ENCODE results near the gene KLK8.

KLK8 gene

DNA sequence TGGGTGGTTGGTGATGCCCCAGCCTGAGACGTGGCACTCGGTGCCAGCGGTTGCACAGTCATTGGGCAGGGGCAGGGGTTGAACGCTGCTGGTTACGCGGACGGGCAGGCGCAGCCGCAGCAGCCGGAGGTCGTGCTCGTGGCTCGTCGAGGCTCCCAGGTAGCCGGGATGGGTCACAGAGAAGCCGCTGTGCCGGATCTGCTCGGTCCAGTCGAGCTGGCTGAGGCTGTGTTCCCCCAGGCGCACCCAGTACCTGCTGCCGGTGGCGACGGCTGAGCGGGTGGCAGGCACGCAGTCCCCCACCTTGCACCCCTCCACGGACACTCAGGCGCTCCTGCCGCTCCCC, 30.4 kb upstream of the KLK8 start:
- CTCF ChIA-PET = no interaction called here
- H3K9me3 ChIP-seq (ENCODE audit: control extremely low read depth in 1 of 5, control insufficient read depth in 4 of 5, insufficient read depth in 2 of 5, low read depth in 1 of 5, low read length in 4 of 5) = no peaks in the 10 kb centered on the region
- DNase-seq = no peak
- no peak overlapping the region for H3K4me3 ChIP-seq (ENCODE audit: control insufficient read depth in 1 of 7, extremely low read depth in 1 of 7, insufficient read depth in 4 of 7, low read depth in 2 of 7, low read length in 6 of 7)
- no peaks in the 10 kb centered on the region for H3K4me1 ChIP-seq (ENCODE audit: control extremely low read depth in 1 of 4, control insufficient read depth in 4 of 4, insufficient read depth in 4 of 4, low read length in 3 of 4)
- no peaks in the 10 kb centered on the region for H3K36me3 ChIP-seq (ENCODE audit: control insufficient read depth in 4 of 4, insufficient read depth in 4 of 4, low read length in 3 of 4)
- WGBS (ENCODE audit: insufficient coverage) = 96% methylated on average over 23 of the region's 28 CpGs
- POLR2A ChIA-PET = no interaction called here
- no peak overlapping the region for H3K27ac ChIP-seq (ENCODE audit: insufficient read depth in 1 of 2, low read depth in 1 of 2, low read length in 2 of 2, poor library complexity in 1 of 2, severe bottlenecking in 2 of 2)
- H3K27me3 ChIP-seq (replicated peaks in 2 of 5; ENCODE audit: control insufficient read depth in 4 of 5, insufficient read depth in 5 of 5, low read length in 4 of 5) = peaks cover 0 to 43% (median 4%) of the 10 kb centered on the region in 5 experiments

DNA sequence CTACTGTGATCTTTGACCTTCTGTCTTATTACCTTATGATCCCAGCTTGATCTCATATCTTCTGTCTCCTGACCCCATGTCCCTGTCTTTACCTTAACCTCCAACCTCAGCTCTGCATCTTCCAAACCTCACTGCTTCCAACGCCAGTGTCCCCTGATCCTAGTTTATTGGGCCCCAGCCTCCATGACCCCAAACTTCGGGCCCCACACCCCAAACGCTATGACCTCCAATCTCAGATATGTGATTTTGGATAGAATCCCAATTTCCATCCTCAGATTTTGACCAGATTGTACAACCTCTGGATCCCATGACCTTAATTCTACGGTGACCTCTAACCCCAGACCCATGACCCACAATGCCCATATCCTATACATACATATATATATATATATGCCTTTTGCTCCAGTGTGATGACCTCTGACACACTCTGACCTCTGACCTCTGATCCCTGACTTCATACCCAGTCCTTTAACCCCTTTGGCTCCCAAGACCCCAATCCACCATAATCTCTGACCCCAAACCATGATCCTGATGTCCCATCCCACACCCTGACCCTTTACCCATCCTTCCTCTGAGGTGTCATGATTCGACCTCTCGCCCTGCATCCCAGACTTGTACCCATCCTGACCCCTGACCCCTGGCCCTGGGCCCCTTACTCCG, 29.9 kb upstream of the KLK8 start:
- Histone ChIP-seq H3K4me1 (ENCODE audit: control extremely low read depth in 1 of 4, control insufficient read depth in 4 of 4, insufficient read depth in 4 of 4, low read length in 3 of 4) (no peaks in the 10 kb centered on the region), H3K4me3 (ENCODE audit: control insufficient read depth in 1 of 7, extremely low read depth in 1 of 7, insufficient read depth in 4 of 7, low read depth in 2 of 7, low read length in 6 of 7) (no peak overlapping the region), H3K27ac (ENCODE audit: insufficient read depth in 1 of 2, low read depth in 1 of 2, low read length in 2 of 2, poor library complexity in 1 of 2, severe bottlenecking in 2 of 2) (no peak overlapping the region), H3K36me3 (ENCODE audit: control insufficient read depth in 4 of 4, insufficient read depth in 4 of 4, low read length in 3 of 4) (no peaks in the 10 kb centered on the region), H3K9me3 (ENCODE audit: control extremely low read depth in 1 of 5, control insufficient read depth in 4 of 5, insufficient read depth in 2 of 5, low read depth in 1 of 5, low read length in 4 of 5) (no peaks in the 10 kb centered on the region), H3K27me3 (replicated peaks in 2 of 5; ENCODE audit: control insufficient read depth in 4 of 5, insufficient read depth in 5 of 5, low read length in 4 of 5) (peaks cover 0 to 46% (median 4%) of the 10 kb centered on the region in 5 experiments)
- ChIA-PET POLR2A (no interaction called here), CTCF (no interaction called here)
- 100% methylated on average over 4 of the region's 7 CpGs for WGBS (ENCODE audit: insufficient coverage)
- no peak for DNase-seq

DNA sequence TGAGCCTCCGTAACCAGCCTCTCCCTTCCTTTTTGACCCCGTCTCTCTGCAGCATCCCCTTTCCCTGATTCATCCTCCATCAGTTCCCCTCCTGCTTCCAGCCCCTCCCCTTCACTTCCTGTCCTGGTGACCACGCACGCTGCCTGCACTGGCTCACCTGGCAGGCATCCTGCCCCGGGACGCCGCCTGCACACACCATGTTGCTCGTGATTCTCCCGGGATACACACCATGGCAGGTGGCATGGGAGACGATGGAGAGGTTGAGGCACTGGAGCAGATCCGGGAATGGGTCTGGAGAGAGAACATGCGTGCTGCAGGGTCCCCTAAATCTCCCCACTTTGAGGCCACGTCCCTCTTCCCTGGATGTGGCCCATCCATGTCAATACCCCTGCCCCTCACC, 29.2 kb upstream of the KLK8 start:
- CTCF ChIA-PET = no interaction called here
- H3K27ac ChIP-seq (ENCODE audit: insufficient read depth in 1 of 2, low read depth in 1 of 2, low read length in 2 of 2, poor library complexity in 1 of 2, severe bottlenecking in 2 of 2) = no peak overlapping the region
- no peaks in the 10 kb centered on the region for H3K9me3 ChIP-seq (ENCODE audit: control extremely low read depth in 1 of 5, control insufficient read depth in 4 of 5, insufficient read depth in 2 of 5, low read depth in 1 of 5, low read length in 4 of 5)
- H3K27me3 ChIP-seq (replicated peaks in 2 of 5; ENCODE audit: control insufficient read depth in 4 of 5, insufficient read depth in 5 of 5, low read length in 4 of 5) = peaks cover 0 to 53% (median 4%) of the 10 kb centered on the region in 5 experiments
- no peaks in the 10 kb centered on the region for H3K36me3 ChIP-seq (ENCODE audit: control insufficient read depth in 4 of 4, insufficient read depth in 4 of 4, low read length in 3 of 4)
- no peaks in the 10 kb centered on the region for H3K4me1 ChIP-seq (ENCODE audit: control extremely low read depth in 1 of 4, control insufficient read depth in 4 of 4, insufficient read depth in 4 of 4, low read length in 3 of 4)
- no peak for DNase-seq
- POLR2A ChIA-PET = no interaction called here
- 87% methylated on average over 10 of the region's 13 CpGs for WGBS (ENCODE audit: insufficient coverage)
- H3K4me3 ChIP-seq (ENCODE audit: control insufficient read depth in 1 of 7, extremely low read depth in 1 of 7, insufficient read depth in 4 of 7, low read depth in 2 of 7, low read length in 6 of 7) = no peak overlapping the region

DNA sequence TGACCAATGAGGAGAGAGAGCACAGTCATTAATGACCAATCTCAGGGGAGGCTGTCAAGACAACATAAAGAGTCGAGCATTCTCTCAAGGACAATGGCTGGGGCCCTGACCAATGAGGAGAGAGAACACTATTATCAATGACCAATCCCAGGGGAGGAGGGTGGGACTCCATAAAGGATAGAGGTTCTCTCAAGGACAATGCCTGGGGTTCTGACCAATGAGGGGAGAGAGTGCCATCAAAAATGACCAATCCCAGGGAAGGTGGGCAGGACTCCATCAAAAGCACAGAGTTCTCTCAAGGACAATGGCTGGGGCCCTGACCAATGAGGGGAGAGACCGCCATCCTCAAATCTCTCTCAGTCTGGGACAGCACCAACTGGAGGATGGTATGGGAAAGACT, 28.3 kb upstream of the KLK8 start:
- Histone ChIP-seq H3K27ac (ENCODE audit: insufficient read depth in 1 of 2, low read depth in 1 of 2, low read length in 2 of 2, poor library complexity in 1 of 2, severe bottlenecking in 2 of 2) (no peak overlapping the region), H3K4me3 (ENCODE audit: control insufficient read depth in 1 of 7, extremely low read depth in 1 of 7, insufficient read depth in 4 of 7, low read depth in 2 of 7, low read length in 6 of 7) (no peak overlapping the region), H3K4me1 (ENCODE audit: control extremely low read depth in 1 of 4, control insufficient read depth in 4 of 4, insufficient read depth in 4 of 4, low read length in 3 of 4) (no peaks in the 10 kb centered on the region), H3K27me3 (replicated peaks in 2 of 5; ENCODE audit: control insufficient read depth in 4 of 5, insufficient read depth in 5 of 5, low read length in 4 of 5) (peaks cover 0 to 56% (median 5%) of the 10 kb centered on the region in 5 experiments), H3K9me3 (ENCODE audit: control extremely low read depth in 1 of 5, control insufficient read depth in 4 of 5, insufficient read depth in 2 of 5, low read depth in 1 of 5, low read length in 4 of 5) (no peaks in the 10 kb centered on the region), H3K36me3 (ENCODE audit: control insufficient read depth in 4 of 4, insufficient read depth in 4 of 4, low read length in 3 of 4) (no peaks in the 10 kb centered on the region)
- no peak for DNase-seq
- 91% methylated on average over 2 of the region's 2 CpGs for WGBS (ENCODE audit: insufficient coverage)
- ChIA-PET CTCF (no interaction called here), POLR2A (no interaction called here)

DNA sequence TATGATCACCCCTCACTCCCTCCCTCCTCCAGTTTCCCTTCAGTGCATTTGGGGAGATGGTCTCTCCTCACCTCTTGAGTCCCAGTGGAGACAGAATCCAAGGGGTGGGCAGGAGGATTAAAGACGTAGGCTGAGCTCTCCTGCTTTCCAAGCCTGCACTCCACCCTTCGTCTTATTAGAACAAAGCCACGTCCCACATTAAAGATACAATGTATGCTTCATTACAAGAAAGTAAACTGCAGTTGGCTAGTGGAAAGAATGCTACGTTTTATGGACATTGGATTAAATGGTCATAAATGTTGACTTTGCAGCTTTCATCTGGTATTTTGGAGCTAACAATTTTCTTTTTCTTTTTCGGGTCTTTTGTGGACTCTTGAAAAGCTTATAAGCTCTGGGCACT, 26.5 kb upstream of the KLK8 start:
- Histone ChIP-seq H3K4me1 (ENCODE audit: control extremely low read depth in 1 of 4, control insufficient read depth in 4 of 4, insufficient read depth in 4 of 4, low read length in 3 of 4) (no peaks in the 10 kb centered on the region), H3K27ac (ENCODE audit: insufficient read depth in 1 of 2, low read depth in 1 of 2, low read length in 2 of 2, poor library complexity in 1 of 2, severe bottlenecking in 2 of 2) (no peak overlapping the region), H3K27me3 (replicated peaks in 2 of 5; ENCODE audit: control insufficient read depth in 4 of 5, insufficient read depth in 5 of 5, low read length in 4 of 5) (peaks cover 0 to 62% (median 11%) of the 10 kb centered on the region in 5 experiments), H3K9me3 (ENCODE audit: control extremely low read depth in 1 of 5, control insufficient read depth in 4 of 5, insufficient read depth in 2 of 5, low read depth in 1 of 5, low read length in 4 of 5) (no peaks in the 10 kb centered on the region), H3K4me3 (ENCODE audit: control insufficient read depth in 1 of 7, extremely low read depth in 1 of 7, insufficient read depth in 4 of 7, low read depth in 2 of 7, low read length in 6 of 7) (no peak overlapping the region), H3K36me3 (ENCODE audit: control insufficient read depth in 4 of 4, insufficient read depth in 4 of 4, low read length in 3 of 4) (no peaks in the 10 kb centered on the region)
- WGBS (ENCODE audit: insufficient coverage) = 63% methylated on average over 1 of the region's 5 CpGs
- POLR2A ChIA-PET = no interaction called here
- CTCF ChIA-PET = interaction anchor here (1.6 kb wide), 1 partner anchor 9 kb away, joined by 4 read pairs; no protein-coding TSS in a partner anchor
- DNase-seq = no peak

DNA sequence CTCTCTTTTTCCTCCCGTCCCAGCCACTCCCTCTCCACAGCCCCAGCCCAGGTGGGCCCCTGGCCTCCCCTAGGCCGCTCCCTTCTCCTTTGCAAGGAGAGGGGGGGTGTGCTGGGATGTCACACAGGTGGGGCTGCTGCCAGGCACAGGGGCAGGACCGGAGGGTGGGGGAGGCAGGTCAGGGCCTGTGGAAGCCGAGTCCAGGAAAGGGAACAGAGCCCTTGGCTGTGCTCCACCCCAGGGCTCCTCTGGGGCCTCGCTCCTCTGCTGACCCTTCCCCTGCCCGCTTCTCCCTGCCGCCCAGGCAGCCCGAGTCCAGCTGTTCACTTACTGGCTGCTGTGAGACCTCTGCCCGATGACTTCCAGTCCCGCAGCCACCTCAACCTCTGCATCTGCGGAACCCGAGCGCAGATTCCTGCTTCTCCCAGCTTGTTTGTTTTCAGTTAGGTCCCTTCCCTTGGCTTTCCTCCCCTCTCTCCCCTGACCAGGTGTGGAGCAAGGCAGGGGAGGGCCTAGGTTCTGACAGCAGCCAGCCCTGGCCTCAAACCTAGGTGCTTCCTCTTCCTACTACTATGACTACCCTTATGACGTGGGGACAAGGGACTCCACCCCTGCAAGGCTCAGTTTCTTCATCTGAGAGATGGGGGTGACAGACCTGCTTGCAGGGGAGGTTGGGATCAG, 25.9 kb upstream of the KLK8 start:
- DNase-seq = no peak
- Histone ChIP-seq H3K36me3 (ENCODE audit: control insufficient read depth in 4 of 4, insufficient read depth in 4 of 4, low read length in 3 of 4) (no peaks in the 10 kb centered on the region), H3K27me3 (replicated peaks in 2 of 5; ENCODE audit: control insufficient read depth in 4 of 5, insufficient read depth in 5 of 5, low read length in 4 of 5) (peaks cover 0 to 65% (median 11%) of the 10 kb centered on the region in 5 experiments), H3K27ac (ENCODE audit: insufficient read depth in 1 of 2, low read depth in 1 of 2, low read length in 2 of 2, poor library complexity in 1 of 2, severe bottlenecking in 2 of 2) (no peak overlapping the region), H3K4me3 (ENCODE audit: control insufficient read depth in 1 of 7, extremely low read depth in 1 of 7, insufficient read depth in 4 of 7, low read depth in 2 of 7, low read length in 6 of 7) (no peak overlapping the region), H3K4me1 (ENCODE audit: control extremely low read depth in 1 of 4, control insufficient read depth in 4 of 4, insufficient read depth in 4 of 4, low read length in 3 of 4) (no peaks in the 10 kb centered on the region), H3K9me3 (ENCODE audit: control extremely low read depth in 1 of 5, control insufficient read depth in 4 of 5, insufficient read depth in 2 of 5, low read depth in 1 of 5, low read length in 4 of 5) (no peaks in the 10 kb centered on the region)
- ChIA-PET CTCF (interaction anchor here (1.6 kb wide), 1 partner anchor 8 kb away, joined by 4 read pairs; no protein-coding TSS in a partner anchor), POLR2A (no interaction called here)
- WGBS (ENCODE audit: insufficient coverage) = 69% methylated on average over 12 of the region's 14 CpGs

DNA sequence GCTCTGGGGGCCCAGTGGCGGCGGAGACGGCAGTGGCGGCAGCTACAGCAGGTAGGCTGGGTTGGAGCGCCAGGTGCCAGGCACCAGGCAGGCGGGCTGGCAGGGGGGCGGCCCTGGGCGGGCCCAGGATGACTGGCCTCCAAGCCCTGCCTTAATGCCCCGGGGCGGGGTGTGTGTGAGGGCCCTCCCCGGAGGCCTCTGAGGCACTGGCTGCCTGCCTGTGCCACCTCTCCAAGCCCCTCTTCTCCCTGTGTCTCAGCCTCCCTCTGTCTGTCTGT, 25.1 kb upstream of the KLK8 start, which contains the start of gene KLK11:
Gene KLK11, minus strand, starts transcription at position 63 of the 278 bp plus-strand sequence. CDS start 985 bp downstream, outside the sequence.
- Histone ChIP-seq H3K27me3 (replicated peaks in 2 of 5; ENCODE audit: control insufficient read depth in 4 of 5, insufficient read depth in 5 of 5, low read length in 4 of 5) (peaks cover 0 to 66% (median 11%) of the 10 kb centered on the region in 5 experiments), H3K4me1 (ENCODE audit: control extremely low read depth in 1 of 4, control insufficient read depth in 4 of 4, insufficient read depth in 4 of 4, low read length in 3 of 4) (no peaks in the 10 kb centered on the region), H3K27ac (ENCODE audit: insufficient read depth in 1 of 2, low read depth in 1 of 2, low read length in 2 of 2, poor library complexity in 1 of 2, severe bottlenecking in 2 of 2) (no peak within 1 kb of the TSS), H3K36me3 (ENCODE audit: control insufficient read depth in 4 of 4, insufficient read depth in 4 of 4, low read length in 3 of 4) (no peaks in the 10 kb centered on the region), H3K4me3 (ENCODE audit: control insufficient read depth in 1 of 7, extremely low read depth in 1 of 7, insufficient read depth in 4 of 7, low read depth in 2 of 7, low read length in 6 of 7) (no peak within 1 kb of the TSS), H3K9me3 (ENCODE audit: control extremely low read depth in 1 of 5, control insufficient read depth in 4 of 5, insufficient read depth in 2 of 5, low read depth in 1 of 5, low read length in 4 of 5) (no peaks in the 10 kb centered on the region)
- CTCF ChIA-PET = no interaction called here
- 78% methylated on average over 6 of the region's 11 CpGs for WGBS (ENCODE audit: insufficient coverage)
- DNase-seq = no peak
- POLR2A ChIA-PET = no interaction called here
